Breast epithelium (tissue), 4 donors: ENCODE results near the gene HMOX2. TPM values are rescaled to one million over a fixed set of nuclear protein-coding genes. Genes with fewer than 3 reads are reported as not detected.

ENCODE experiments used
- DNase-seq, 2 donors: peaks; one replicate each; pipeline ENCODE4 v3.0.0-alpha.2; 2019; ENCODE audit warnings: low spot score in 2 of 2
- H3K27ac ChIP-seq, 2 donors: fragments of 200-600 bp; sonication (generic) in 1 of 2; one replicate each; pipeline ENCODE4 v1.5.1; 2016 to 2019; ENCODE audit warnings: mild to moderate bottlenecking in 1 of 2
- H3K27me3 ChIP-seq, 2 donors: fragments of 200-600 bp; sonication (generic) in 1 of 2; one replicate each; pipeline versions ENCODE4 v1.5.1 to v1.6.0; 2017 to 2019; ENCODE audit warnings: control low read depth in 1 of 2, mild to moderate bottlenecking in 1 of 2
- H3K36me3 ChIP-seq: fragments of 200-600 bp; one replicate; pipeline ENCODE4 v1.5.1; 2019
- H3K4me1 ChIP-seq, 2 donors: fragments of 200-600 bp; sonication (generic); one replicate each; pipeline ENCODE4 v1.5.1; 2016 to 2019; ENCODE audit warnings: control low read depth in 1 of 2
- H3K4me3 ChIP-seq, 3 donors: fragments of 200-600 bp; sonication (generic); 1 replicate in 2 of 3; 2 replicates in 1 of 3; pipeline ENCODE4 v1.5.1; 2016 to 2019; ENCODE audit warnings: mild to moderate bottlenecking in 3 of 3, moderate library complexity in 2 of 3
- H3K9me3 ChIP-seq, 2 donors: fragments of 200-600 bp; sonication (generic) in 1 of 2; one replicate each; pipeline ENCODE4 v1.5.1; 2016 to 2019; ENCODE audit warnings: control low read depth in 1 of 2
- POLR2A ChIP-seq: fragments of 450-650 bp; IDR thresholded peaks from one replicate; pipeline ENCODE4 v1.6.1; 2016; ENCODE audit warnings: antibody characterized with exemption, mild to moderate bottlenecking, moderate library complexity
- POLR2AphosphoS5 ChIP-seq, 3 donors: sonication (generic); formaldehyde crosslinking; IDR thresholded peaks; one replicate each; pipeline ENCODE4 v1.6.1; 2017; ENCODE audit warnings: antibody characterized with exemption in 3 of 3
- intact Hi-C: fragments of 100-400 bp; cut with DNase I; formaldehyde crosslinking; loops from one replicate; pipeline ENCODE4 v1.15.1; 2023; ENCODE audit warnings: low total_unique reads
- total RNA-seq, 3 donors: library from RNA; depleted of rRNA; stranded (reverse); fragments of >200 nt; gene quantifications; one replicate each; pipeline ENCODE4 v1.1.0, GENCODE V29; 2016
- TF ChIP-seq, protein P1 (sequence below), 3 donors: fragments of 450-650 bp; IDR thresholded peaks; one replicate each; pipeline ENCODE4 v1.5.1; 2016 to 2017; ENCODE audit warnings: antibody characterized with exemption in 3 of 3, mild to moderate bottlenecking in 3 of 3, moderate library complexity in 3 of 3

HMOX2 gene
- total RNA-seq, 3 donors from 2014 or later = 53.6 to 87.7 (median 65.9) TPM

DNA sequence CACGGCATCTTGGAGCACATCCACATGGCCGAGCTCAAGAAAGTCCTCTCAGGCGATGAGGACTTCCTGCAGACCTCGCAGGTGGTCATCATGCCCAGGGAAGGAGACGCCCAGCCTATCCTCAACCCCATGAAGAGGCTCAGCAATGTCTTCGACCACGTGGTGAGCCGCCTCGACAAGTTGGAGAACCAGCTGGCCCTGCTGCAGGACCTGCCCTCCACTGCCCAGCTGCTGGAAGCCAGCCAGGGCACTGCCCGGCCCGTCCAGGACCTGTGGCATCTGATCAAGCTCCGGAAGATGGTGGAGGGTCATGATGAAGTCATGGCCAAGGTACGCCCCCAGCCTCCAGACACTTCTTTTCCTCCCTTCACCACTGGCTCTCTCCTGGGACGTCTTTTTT, 80.4 kb downstream of the HMOX2 start:
- TF ChIP-seq, protein P1, sequence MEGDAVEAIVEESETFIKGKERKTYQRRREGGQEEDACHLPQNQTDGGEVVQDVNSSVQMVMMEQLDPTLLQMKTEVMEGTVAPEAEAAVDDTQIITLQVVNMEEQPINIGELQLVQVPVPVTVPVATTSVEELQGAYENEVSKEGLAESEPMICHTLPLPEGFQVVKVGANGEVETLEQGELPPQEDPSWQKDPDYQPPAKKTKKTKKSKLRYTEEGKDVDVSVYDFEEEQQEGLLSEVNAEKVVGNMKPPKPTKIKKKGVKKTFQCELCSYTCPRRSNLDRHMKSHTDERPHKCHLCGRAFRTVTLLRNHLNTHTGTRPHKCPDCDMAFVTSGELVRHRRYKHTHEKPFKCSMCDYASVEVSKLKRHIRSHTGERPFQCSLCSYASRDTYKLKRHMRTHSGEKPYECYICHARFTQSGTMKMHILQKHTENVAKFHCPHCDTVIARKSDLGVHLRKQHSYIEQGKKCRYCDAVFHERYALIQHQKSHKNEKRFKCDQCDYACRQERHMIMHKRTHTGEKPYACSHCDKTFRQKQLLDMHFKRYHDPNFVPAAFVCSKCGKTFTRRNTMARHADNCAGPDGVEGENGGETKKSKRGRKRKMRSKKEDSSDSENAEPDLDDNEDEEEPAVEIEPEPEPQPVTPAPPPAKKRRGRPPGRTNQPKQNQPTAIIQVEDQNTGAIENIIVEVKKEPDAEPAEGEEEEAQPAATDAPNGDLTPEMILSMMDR (IDR thresholded peaks at IDR 0.05) = no peak
- TF ChIP-seq POLR2A (no peak), POLR2AphosphoS5 (IDR thresholded peaks at IDR 0.05) (no peak)
- H3K4me3 ChIP-seq = no peak overlapping the region
- H3K36me3 ChIP-seq = no peaks in the 10 kb centered on the region
- intact Hi-C loops = no loop called here
- no peaks in the 10 kb centered on the region for H3K27me3 ChIP-seq
- H3K27ac ChIP-seq = no peak overlapping the region
- DNase-seq = no peak
- no peaks in the 10 kb centered on the region for H3K9me3 ChIP-seq
- H3K4me1 ChIP-seq = no peaks in the 10 kb centered on the region

DNA sequence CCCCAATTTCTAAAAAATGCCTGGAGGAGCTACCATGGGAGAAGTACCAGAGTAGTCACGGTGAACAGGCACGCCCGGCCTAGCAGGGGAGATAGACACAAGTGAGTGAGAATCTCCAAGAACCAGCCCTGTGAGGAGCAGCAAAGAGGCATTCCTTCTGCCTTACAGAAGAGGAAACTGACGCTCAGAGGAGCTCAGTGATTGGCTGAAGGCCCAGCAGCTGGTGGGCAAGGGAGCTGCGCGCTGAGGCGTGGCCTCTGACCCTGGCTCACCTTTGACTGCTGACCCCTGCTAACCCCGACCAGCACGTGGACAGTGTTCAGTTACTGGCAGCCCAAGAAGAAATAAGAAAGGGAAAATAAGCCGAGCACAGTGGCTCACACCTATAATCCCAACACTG, 81.8 kb downstream of the HMOX2 start:
- DNase-seq = no peak
- intact Hi-C loops = no loop called here
- Histone ChIP-seq H3K4me3 (no peak overlapping the region), H3K4me1 (no peaks in the 10 kb centered on the region), H3K27ac (no peak overlapping the region), H3K36me3 (no peaks in the 10 kb centered on the region), H3K9me3 (no peaks in the 10 kb centered on the region), H3K27me3 (no peaks in the 10 kb centered on the region)
- TF ChIP-seq POLR2AphosphoS5 (IDR thresholded peaks at IDR 0.05) (no peak), POLR2A (no peak)
- TF ChIP-seq, protein P1 (IDR thresholded peaks at IDR 0.05) = no peak

Other genes with a start within 250 kb of the HMOX2 start
- gene SRL, start 234.3 kb upstream of the HMOX2 start, total RNA-seq = under 1 TPM; 0.32 to 0.98 (median 0.44) TPM
- gene TFAP4, start 203.4 kb upstream of the HMOX2 start, total RNA-seq = 1 to 10 TPM; 4.6 to 7.2 (median 6.2) TPM
- gene GLIS2, start 160.3 kb upstream of the HMOX2 start, total RNA-seq = 1 to 10 TPM in 2 of 3 donors, under 1 TPM in 1; 0.96 to 3.9 (median 1.5) TPM
- gene PAM16, start 125.1 kb upstream of the HMOX2 start, total RNA-seq = 10 to 100 TPM; 24.9 to 52.4 (median 49.9) TPM
- 10 to 100 TPM; 14.8 to 28.5 (median 16.1) TPM for gene VASN, start 104.5 kb upstream of the HMOX2 start, total RNA-seq
- gene CORO7, start 59.8 kb upstream of the HMOX2 start, total RNA-seq = 10 to 100 TPM; 19.7 to 25.9 (median 22.7) TPM
- 10 to 100 TPM; 32.6 to 54.2 (median 45.9) TPM for gene DNAJA3, start 50.5 kb upstream of the HMOX2 start, total RNA-seq
- gene NMRAL1, start 1.8 kb upstream of the HMOX2 start, total RNA-seq = 10 to 100 TPM; 44.5 to 57.7 (median 51.5) TPM
- 1 to 10 TPM; 9.1 to 9.9 (median 9.5) TPM for gene CDIP1, start 62.4 kb downstream of the HMOX2 start, total RNA-seq
- gene C16orf96, start 79.9 kb downstream of the HMOX2 start, total RNA-seq = not detected
- gene UBALD1, start 138.5 kb downstream of the HMOX2 start, total RNA-seq = 10 to 100 TPM in 1 of 3 donors, 1 to 10 TPM in 2; 5.8 to 11.3 (median 7.2) TPM
- 10 to 100 TPM; 26.7 to 28.5 (median 27.9) TPM for gene MGRN1, start 148.4 kb downstream of the HMOX2 start, total RNA-seq
- gene NUDT16L1, start 217.2 kb downstream of the HMOX2 start, total RNA-seq = 10 to 100 TPM; 22.4 to 38.0 (median 32.3) TPM